HepG2 (cell line): ENCODE data around the gene MT4. TPM values are rescaled to one million over a fixed set of nuclear protein-coding genes. Genes with fewer than 3 reads are reported as not detected.
A peak's percentile ranks its signal among the peaks of the same experiment; 100 is the strongest.

Experiments used
- CBFB ChIP-seq: sonication (generic); formaldehyde crosslinking; IDR thresholded peaks from 2 replicates; pipeline ENCODE4 v1.4.0; 2020; ENCODE audit warnings: missing genetic modification reagents
- CREM ChIP-seq, 2 experiments: sonication (generic) in 1 of 2; formaldehyde crosslinking in 1 of 2; IDR thresholded peaks; 2 replicates each; pipeline versions ENCODE4 v1.4.0 to v1.6.1; 2016 to 2020; ENCODE audit warnings: antibody characterized with exemption in 1 of 2, mild to moderate bottlenecking in 1 of 2, missing genetic modification reagents in 1 of 2
- NFYC ChIP-seq: IDR thresholded peaks from 2 replicates; pipeline ENCODE4 v1.6.1; 2016; ENCODE audit warnings: missing genetic modification reagents, missing compliant biosample characterization
- PHF20 ChIP-seq: sonication (generic); formaldehyde crosslinking; IDR thresholded peaks from 2 replicates; pipeline ENCODE4 v1.5.0; 2020; ENCODE audit warnings: mild to moderate bottlenecking, missing genetic modification reagents
- SAP130 ChIP-seq: IDR thresholded peaks from 2 replicates; pipeline ENCODE4 v1.6.1; 2016; ENCODE audit warnings: low read depth
- SMYD3 ChIP-seq: sonication (generic); formaldehyde crosslinking; IDR thresholded peaks from 2 replicates; pipeline ENCODE4 v1.8.1; 2023; ENCODE audit warnings: mild to moderate bottlenecking, missing genetic modification reagents
- TRIM24 ChIP-seq: sonication (generic); formaldehyde crosslinking; IDR thresholded peaks from 2 replicates; pipeline ENCODE4 v1.8.0; 2022; ENCODE audit warnings: mild to moderate bottlenecking, missing genetic modification reagents
- ZBTB21 ChIP-seq: sonication (generic); formaldehyde crosslinking; IDR thresholded peaks from 2 replicates; pipeline ENCODE4 v1.4.0; 2020; ENCODE audit warnings: missing genetic modification reagents
- ZEB1 ChIP-seq: IDR thresholded peaks from 2 replicates; pipeline ENCODE4 v1.6.1; 2012; ENCODE audit warnings: mild to moderate bottlenecking, low read depth, inconsistent platforms; ENCODE audit not compliant: insufficient replicate concordance
- ZNF460 ChIP-seq: sonication (generic); formaldehyde crosslinking; IDR thresholded peaks from 2 replicates; pipeline ENCODE4 v1.5.1; 2020; ENCODE audit warnings: missing genetic modification reagents, mild to moderate bottlenecking, borderline replicate concordance
- ZNF501 ChIP-seq: sonication (generic); formaldehyde crosslinking; IDR thresholded peaks from 2 replicates; pipeline ENCODE4 v1.5.1; 2020; ENCODE audit warnings: mild to moderate bottlenecking, moderate library complexity, missing genetic modification reagents
- ZNF724P ChIP-seq: sonication (generic); formaldehyde crosslinking; IDR thresholded peaks from 2 replicates; pipeline ENCODE4 v1.8.0; 2022; ENCODE audit warnings: missing genetic modification reagents, borderline replicate concordance
- ZNF766 ChIP-seq: sonication (generic); formaldehyde crosslinking; IDR thresholded peaks from 2 replicates; pipeline ENCODE4 v1.5.0; 2020; ENCODE audit warnings: missing genetic modification reagents, borderline replicate concordance
- ZNF883 ChIP-seq: sonication (generic); formaldehyde crosslinking; IDR thresholded peaks from 2 replicates; pipeline ENCODE4 v1.5.1; 2020; ENCODE audit warnings: mild to moderate bottlenecking, missing genetic modification reagents; ENCODE audit errors: not compliant biosample characterization
- ZSCAN22 ChIP-seq: sonication (generic); formaldehyde crosslinking; IDR thresholded peaks from 2 replicates; pipeline ENCODE4 v1.4.0; 2020; ENCODE audit warnings: mild to moderate bottlenecking, missing genetic modification reagents
- polyA plus RNA-seq, 8 experiments: library from polyadenylated mRNA; depleted of rRNA in 3 of 8; stranded (reverse) in 7 of 8; unstranded in 1 of 8; fragments of >200 nt; fragmentation: Illumina TruSeq in 4 of 8; extraction: Trizol in 4 of 8; gene quantifications; 2 replicates each; pipeline versions ENCODE4 v1.2.1 to v1.2.3, GENCODE V29; 2011 to 2016; ENCODE audit warnings: low read depth in 4 of 8, missing spikeins in 1 of 8, mixed read lengths in 1 of 8; ENCODE audit not compliant: insufficient read depth in 1 of 8
- total RNA-seq, 5 experiments: library from RNA; depleted of rRNA; stranded (reverse); fragments of >200 nt; fragmentation: Illumina TruSeq; extraction: Trizol; gene quantifications; 2 replicates each; pipeline ENCODE4 v1.2.3, GENCODE V29; 2016; ENCODE audit warnings: low read depth in 1 of 5
- TF ChIP-seq, protein P1 (sequence below): sonication (generic); formaldehyde crosslinking; IDR thresholded peaks from 2 replicates; pipeline ENCODE4 v1.4.0; 2020; ENCODE audit warnings: missing genetic modification reagents, mild to moderate bottlenecking, borderline replicate concordance
- TF ChIP-seq, protein P2 (sequence below): sonication (generic); formaldehyde crosslinking; IDR thresholded peaks from 2 replicates; pipeline ENCODE4 v1.8.1; 2023; ENCODE audit warnings: missing genetic modification reagents, mild to moderate bottlenecking, borderline replicate concordance
- TF ChIP-seq, protein P3 (sequence below), 2 experiments: fragments of 450-650 bp in 1 of 2; sonication (generic) in 1 of 2; formaldehyde crosslinking in 1 of 2; IDR thresholded peaks; 2 replicates each; pipeline versions ENCODE4 v1.6.1 to v1.8.0; 2016 to 2022; ENCODE audit warnings: antibody characterized with exemption in 1 of 2, mild to moderate bottlenecking in 1 of 2, missing genetic modification reagents in 1 of 2

The MT4 gene
- total and polyA plus RNA-seq, 2 of the 13 experiments (the other 11 are each of a cell fraction or from before 2014, with no cell fraction given), result not detected

DNA sequence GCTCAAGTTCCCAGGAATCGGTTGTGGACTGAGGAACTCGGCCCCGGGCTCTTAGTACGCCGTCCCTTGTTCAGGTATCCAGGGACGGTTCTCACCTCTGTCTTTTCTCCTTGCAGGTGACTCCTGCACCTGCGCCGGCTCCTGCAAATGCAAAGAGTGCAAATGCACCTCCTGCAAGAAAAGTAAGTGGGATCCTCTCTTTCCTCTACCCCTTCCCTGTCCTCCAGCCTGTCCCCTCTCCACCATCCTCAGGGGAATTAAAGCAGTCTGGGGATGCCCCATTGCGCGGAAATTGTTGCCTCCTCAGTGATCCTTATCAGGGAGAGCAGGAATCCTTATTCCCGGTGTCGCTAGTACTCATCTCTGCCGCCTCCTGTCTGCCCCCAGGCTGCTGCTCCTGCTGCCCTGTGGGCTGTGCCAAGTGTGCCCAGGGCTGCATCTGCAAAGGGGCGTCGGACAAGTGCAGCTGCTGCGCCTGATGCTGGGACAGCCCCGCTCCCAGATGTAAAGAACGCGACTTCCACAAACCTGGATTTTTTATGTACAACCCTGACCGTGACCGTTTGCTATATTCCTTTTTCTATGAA is 44.1 kb downstream of the MT4 start (continued):
- no peak for TF ChIP-seq PHF20
- no peak for TF ChIP-seq ZNF766
- 0 out of 2 replicates have a peak, but pooled peaks have one; percentile 5 for TF ChIP-seq ZBTB21 (CRISPR knock-in tag)
- TF ChIP-seq ZNF883 (CRISPR knock-in tag), result no peak
- TF ChIP-seq ZNF724P (CRISPR knock-in tag), result 0 out of 2 replicates have a peak, but pooled peaks have one; percentile 49
- no peak for TF ChIP-seq ZNF501
- no peak for TF ChIP-seq ZEB1
- TF ChIP-seq TRIM24 (CRISPR knock-in tag), result 0 out of 2 replicates have a peak, but pooled peaks have one; percentile 12
- TF ChIP-seq, protein P1, sequence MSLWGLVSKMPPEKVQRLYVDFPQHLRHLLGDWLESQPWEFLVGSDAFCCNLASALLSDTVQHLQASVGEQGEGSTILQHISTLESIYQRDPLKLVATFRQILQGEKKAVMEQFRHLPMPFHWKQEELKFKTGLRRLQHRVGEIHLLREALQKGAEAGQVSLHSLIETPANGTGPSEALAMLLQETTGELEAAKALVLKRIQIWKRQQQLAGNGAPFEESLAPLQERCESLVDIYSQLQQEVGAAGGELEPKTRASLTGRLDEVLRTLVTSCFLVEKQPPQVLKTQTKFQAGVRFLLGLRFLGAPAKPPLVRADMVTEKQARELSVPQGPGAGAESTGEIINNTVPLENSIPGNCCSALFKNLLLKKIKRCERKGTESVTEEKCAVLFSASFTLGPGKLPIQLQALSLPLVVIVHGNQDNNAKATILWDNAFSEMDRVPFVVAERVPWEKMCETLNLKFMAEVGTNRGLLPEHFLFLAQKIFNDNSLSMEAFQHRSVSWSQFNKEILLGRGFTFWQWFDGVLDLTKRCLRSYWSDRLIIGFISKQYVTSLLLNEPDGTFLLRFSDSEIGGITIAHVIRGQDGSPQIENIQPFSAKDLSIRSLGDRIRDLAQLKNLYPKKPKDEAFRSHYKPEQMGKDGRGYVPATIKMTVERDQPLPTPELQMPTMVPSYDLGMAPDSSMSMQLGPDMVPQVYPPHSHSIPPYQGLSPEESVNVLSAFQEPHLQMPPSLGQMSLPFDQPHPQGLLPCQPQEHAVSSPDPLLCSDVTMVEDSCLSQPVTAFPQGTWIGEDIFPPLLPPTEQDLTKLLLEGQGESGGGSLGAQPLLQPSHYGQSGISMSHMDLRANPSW (CRISPR knock-in tag), result no peak
- TF ChIP-seq CBFB (CRISPR knock-in tag), result no peak
- TF ChIP-seq, protein P2, sequence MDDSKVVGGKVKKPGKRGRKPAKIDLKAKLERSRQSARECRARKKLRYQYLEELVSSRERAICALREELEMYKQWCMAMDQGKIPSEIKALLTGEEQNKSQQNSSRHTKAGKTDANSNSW (CRISPR knock-in tag), result no peak
- TF ChIP-seq ZSCAN22 (CRISPR knock-in tag), result no peak
- TF ChIP-seq CREM (IDR thresholded peaks at IDR 0.05), result no peak
- TF ChIP-seq CREM (CRISPR knock-in tag; IDR thresholded peaks at IDR 0.05), result no peak
- TF ChIP-seq ZNF460 (CRISPR knock-in tag), result no peak
- no peak for TF ChIP-seq NFYC (CRISPR knock-in tag)
- TF ChIP-seq, protein P3, sequence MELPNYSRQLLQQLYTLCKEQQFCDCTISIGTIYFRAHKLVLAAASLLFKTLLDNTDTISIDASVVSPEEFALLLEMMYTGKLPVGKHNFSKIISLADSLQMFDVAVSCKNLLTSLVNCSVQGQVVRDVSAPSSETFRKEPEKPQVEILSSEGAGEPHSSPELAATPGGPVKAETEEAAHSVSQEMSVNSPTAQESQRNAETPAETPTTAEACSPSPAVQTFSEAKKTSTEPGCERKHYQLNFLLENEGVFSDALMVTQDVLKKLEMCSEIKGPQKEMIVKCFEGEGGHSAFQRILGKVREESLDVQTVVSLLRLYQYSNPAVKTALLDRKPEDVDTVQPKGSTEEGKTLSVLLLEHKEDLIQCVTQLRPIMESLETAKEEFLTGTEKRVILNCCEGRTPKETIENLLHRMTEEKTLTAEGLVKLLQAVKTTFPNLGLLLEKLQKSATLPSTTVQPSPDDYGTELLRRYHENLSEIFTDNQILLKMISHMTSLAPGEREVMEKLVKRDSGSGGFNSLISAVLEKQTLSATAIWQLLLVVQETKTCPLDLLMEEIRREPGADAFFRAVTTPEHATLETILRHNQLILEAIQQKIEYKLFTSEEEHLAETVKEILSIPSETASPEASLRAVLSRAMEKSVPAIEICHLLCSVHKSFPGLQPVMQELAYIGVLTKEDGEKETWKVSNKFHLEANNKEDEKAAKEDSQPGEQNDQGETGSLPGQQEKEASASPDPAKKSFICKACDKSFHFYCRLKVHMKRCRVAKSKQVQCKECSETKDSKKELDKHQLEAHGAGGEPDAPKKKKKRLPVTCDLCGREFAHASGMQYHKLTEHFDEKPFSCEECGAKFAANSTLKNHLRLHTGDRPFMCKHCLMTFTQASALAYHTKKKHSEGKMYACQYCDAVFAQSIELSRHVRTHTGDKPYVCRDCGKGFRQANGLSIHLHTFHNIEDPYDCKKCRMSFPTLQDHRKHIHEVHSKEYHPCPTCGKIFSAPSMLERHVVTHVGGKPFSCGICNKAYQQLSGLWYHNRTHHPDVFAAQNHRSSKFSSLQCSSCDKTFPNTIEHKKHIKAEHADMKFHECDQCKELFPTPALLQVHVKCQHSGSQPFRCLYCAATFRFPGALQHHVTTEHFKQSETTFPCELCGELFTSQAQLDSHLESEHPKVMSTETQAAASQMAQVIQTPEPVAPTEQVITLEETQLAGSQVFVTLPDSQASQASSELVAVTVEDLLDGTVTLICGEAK (IDR thresholded peaks at IDR 0.05), result no peak
- TF ChIP-seq, protein P3 (CRISPR knock-in tag; IDR thresholded peaks at IDR 0.05), result no peak
- TF ChIP-seq SMYD3 (CRISPR knock-in tag), result 0 out of 2 replicates have a peak, but pooled peaks have one; percentile 12
- no peak for TF ChIP-seq SAP130 (CRISPR knock-in tag)
